C4-2B (cell line): ENCODE measurements around the gene CLCA1.

Source experiments
- ZFX ChIP-seq: fragments of 450-650 bp; IDR thresholded peaks from 2 replicates; pipeline ENCODE4 v1.6.1; 2017
- TF ChIP-seq, protein P1 (sequence below): fragments of 450-650 bp; conservative IDR thresholded peaks from 2 replicates; pipeline ENCODE4 v1.5.1; 2017; ENCODE audit warnings: mild to moderate bottlenecking

DNA sequence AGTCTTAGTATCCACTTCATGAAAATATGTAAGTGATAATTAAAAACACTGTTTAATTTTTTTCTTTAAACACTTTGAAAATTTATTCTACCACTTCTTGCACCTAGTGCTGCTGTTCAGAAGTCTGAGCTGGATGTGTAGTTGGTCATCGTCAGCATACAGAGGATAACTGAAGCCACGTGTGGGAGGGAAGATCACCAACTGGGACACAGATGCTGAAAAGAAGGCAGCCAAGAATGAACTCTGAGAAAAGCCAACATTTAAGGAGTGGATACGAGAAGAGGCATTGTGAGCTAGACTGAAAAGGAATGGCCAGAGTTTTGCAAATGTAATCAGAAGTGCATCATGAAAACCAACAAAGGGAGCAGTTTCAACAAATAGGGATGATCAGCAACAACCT lies 53.5 kb downstream of the CLCA1 start:
- TF ChIP-seq, protein P1, sequence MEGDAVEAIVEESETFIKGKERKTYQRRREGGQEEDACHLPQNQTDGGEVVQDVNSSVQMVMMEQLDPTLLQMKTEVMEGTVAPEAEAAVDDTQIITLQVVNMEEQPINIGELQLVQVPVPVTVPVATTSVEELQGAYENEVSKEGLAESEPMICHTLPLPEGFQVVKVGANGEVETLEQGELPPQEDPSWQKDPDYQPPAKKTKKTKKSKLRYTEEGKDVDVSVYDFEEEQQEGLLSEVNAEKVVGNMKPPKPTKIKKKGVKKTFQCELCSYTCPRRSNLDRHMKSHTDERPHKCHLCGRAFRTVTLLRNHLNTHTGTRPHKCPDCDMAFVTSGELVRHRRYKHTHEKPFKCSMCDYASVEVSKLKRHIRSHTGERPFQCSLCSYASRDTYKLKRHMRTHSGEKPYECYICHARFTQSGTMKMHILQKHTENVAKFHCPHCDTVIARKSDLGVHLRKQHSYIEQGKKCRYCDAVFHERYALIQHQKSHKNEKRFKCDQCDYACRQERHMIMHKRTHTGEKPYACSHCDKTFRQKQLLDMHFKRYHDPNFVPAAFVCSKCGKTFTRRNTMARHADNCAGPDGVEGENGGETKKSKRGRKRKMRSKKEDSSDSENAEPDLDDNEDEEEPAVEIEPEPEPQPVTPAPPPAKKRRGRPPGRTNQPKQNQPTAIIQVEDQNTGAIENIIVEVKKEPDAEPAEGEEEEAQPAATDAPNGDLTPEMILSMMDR = no peak
- no peak for TF ChIP-seq ZFX
